Stimulated activated CD4-positive, alpha-beta T cell treated with anti-CD3 and anti-CD28 coated beads, Interleukin-12 subunit alpha, Interleukin-12 subunit beta, amount 100 ng/mL, for 48 hours (primary cell): ENCODE results near the gene FAM83B.
"Not testable (repeated sequence)": the region's sequence is repeated elsewhere in the genome, so short reads cannot be mapped to it uniquely, and the experiment has no call there.

Experiments used
- DNase-seq, 3 donors: peaks; one replicate each; pipeline ENCODE4 v3.0.0-alpha.2; 2020; ENCODE audit warnings: low read depth in 2 of 3, low spot score in 1 of 3

Gene FAM83B, protein sequence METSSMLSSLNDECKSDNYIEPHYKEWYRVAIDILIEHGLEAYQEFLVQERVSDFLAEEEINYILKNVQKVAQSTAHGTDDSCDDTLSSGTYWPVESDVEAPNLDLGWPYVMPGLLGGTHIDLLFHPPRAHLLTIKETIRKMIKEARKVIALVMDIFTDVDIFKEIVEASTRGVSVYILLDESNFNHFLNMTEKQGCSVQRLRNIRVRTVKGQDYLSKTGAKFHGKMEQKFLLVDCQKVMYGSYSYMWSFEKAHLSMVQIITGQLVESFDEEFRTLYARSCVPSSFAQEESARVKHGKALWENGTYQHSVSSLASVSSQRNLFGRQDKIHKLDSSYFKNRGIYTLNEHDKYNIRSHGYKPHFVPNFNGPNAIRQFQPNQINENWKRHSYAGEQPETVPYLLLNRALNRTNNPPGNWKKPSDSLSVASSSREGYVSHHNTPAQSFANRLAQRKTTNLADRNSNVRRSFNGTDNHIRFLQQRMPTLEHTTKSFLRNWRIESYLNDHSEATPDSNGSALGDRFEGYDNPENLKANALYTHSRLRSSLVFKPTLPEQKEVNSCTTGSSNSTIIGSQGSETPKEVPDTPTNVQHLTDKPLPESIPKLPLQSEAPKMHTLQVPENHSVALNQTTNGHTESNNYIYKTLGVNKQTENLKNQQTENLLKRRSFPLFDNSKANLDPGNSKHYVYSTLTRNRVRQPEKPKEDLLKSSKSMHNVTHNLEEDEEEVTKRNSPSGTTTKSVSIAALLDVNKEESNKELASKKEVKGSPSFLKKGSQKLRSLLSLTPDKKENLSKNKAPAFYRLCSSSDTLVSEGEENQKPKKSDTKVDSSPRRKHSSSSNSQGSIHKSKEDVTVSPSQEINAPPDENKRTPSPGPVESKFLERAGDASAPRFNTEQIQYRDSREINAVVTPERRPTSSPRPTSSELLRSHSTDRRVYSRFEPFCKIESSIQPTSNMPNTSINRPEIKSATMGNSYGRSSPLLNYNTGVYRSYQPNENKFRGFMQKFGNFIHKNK

DNA sequence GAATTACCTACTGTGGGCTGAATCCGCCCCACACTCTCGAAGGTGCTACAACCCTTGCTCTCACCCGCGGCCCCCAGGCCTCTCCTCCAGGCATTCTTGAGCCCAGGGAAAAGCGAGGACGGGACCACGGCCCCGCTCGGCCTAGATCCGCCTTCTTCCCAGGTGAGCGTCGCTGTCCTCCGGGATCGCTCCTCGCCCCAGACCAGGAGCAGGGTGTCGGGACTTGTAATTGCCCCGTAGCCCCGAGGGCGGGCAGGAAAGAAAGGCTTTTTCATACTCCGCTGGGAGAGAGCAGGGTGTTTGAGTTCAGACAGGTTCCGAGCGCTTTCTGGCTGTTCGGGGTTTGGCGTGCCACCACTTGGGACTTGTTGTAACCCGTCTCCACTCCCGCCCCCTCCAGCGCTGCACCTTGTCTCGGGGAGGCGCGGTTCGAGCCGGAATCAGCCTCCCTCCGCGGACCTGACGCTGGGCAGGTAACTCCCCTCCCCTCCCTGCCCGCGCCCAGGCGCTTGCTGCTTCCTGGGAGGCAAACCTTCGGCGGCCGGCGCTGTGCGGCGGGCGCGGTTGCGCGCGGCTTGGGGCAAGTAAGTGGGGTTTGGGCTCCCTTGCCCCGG, at the start of gene FAM83B:
FAM83B (plus strand) TSS at position 529 of the 614 bp plus-strand sequence. CDS start 23,476 bp downstream, outside the sequence.
- no peak for DNase-seq

DNA sequence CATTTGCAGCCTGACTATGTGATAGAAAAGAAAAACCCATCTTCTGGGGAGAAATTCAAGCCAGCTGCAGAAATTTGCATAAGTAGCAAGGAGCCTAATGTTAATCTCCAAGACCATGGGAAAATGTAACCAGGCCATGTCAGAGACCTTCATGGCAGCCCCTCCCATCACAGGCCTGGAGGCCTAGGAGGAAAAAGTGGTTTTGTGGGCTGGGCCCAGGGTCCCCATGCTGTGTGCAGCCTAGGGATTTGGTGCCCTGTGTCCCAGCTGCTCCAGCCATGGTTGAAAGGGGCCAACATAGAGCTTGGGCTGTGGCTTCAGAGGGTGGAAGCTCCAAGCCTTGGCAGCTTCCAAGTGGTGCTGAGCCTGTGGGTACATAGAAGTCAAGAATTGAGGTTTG, 49.7 kb upstream of the FAM83B start:
- DNase-seq = not testable (repeated sequence)

DNA sequence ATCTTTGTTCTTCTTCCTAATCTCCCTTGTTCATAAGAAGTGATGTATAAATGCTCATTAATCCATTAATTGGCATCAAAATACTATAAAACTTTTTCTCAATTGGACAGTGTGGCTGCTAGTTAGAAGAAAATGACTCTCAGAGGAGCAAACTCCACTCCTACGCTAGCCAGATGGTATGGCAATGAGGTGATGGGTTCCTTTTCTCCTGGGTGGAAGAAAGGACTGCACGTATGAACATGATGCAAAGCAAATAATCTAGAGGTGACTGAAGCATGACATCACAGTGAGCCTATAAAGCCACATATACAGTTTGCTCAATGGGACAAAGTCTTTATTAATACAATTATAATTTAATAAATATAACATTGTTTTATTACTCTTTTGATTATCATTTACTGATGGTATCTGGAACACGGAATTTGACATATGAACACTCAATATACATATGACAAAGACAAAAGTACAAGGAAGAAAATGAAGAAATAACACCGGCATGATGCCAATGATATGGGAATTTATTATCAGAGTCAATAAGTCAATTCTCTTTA, 46.4 kb upstream of the FAM83B start:
- DNase-seq = no peak

DNA sequence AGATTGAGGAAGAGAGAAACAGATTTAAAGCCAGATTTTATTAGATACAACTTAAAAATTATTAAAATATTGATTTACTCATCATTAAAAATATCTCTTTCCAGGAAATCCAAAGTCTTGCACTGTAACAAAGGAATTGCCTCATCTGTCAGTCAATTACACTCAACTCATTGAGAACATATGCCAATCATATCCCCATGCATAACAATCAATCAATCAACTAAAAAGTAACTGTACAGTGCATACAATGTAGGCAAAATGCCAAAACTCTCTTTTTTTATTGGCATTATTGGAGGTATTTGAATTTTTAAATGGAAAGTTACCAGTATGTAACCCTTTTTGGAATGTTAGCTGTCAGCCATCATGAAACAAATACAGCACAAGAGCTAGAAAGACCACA, 45.3 kb upstream of the FAM83B start:
- no peak for DNase-seq

DNA sequence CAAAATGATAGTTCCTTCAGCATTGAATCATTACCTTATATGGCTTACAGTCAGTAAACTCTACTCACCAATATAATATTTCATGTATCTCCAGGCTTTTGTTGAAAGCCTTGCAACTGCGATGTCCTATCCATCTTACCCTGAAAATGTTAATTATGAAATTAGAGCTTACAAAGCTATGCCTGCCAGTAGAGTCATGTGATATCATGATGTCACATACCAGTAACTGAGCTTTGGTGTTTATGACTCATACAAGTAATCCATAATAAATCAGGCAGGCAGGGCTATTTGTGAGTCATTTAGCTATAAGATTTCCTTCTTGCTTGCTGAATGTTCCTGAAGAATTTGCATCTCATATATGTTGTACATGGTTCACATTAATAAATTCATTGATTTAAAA, 44.9 kb upstream of the FAM83B start:
- no peak for DNase-seq

DNA sequence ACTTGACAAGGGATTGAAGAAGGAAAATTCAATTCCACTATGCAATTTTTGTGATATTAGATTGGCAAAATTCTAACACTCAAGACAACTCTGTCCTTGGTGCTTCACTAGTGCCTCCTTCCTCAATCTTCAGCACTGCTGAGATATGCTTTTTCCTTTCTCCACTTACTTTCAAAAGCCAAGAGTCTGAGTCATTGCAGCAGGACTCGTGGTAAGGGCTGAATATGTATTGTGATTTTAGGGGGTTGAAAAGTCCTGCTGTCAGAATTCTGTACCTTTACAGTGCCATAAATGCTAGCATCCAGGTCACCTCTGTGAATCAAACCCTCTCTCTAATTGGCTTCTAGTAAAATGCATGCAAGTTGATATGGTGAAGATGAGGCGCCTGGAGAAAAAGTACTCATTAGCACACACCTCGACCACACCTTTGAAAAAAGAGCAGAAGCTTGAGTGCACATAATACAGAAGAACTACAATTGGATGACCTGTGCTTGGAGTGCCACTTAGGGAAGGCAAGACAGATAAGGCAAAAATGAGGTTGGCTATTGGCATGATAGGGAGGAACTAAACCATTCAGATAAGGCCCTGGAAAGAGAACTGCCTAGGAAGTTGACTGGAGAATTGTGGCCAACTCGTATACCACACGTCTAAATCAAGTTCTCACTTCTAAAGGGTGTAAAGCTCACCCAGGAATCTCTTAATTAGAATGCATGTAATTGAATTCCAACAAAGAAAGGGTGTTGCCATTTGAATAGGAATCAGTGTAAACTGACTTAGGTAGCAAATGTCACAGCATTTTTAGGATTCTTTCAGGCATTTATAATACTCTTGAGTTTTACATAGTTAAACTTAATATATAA, 43.6 kb upstream of the FAM83B start:
- DNase-seq = no peak

DNA sequence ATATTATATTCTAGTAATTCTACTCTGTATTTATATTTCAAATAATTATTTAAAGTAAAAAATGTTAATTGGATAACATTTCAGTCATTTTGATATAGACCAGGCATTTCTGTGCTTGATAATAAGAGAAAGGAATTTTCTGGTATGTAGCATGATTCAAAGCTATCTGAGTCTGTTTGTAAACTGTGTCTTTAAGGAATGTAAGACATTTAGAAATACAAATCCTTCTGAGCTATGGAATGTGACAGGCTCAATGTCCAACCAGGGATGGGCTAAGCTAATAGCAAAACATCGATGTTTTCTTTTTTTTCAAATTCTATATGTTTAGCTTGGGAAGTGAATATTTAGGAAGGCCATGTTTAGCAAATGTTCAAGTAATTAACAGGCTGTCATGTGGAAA, 41.5 kb upstream of the FAM83B start:
- DNase-seq = no peak

DNA sequence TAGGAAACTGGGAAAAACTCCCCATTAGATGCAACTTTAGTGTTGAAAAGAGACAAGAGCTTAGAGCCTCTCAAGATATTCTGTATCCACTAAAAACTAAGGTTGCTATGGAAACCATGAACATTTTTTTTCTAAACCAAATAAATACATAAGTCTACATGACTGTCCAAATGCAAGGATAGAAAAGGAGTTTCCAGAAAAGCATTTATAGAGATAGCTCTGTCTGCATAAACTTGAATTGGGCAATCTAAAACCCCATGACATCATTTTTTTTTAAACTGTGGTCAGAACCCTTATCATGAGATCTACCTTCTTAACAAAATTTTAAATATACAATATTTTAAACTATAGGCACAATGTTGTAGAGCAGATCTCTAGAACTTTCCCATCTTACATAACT, 36.4 kb upstream of the FAM83B start:
- DNase-seq = no peak

DNA sequence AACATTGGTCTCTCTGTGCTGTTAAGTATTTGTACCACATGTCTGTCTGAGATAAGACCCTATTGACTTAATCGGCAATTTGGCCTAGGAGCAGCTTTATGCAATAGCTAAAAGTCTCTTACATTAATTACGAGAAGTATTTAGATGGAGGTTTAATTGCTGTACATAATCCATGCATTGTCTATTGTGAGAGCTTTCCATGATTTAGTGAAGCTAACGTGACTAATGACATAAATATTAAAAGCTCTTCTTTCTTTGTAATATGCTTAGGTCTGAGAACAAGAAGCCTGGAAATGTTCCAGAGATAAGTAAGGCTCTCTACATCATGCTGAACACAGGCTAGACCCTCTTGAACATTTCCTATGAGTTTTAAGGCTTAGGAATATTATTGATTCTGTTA, 32.7 kb upstream of the FAM83B start:
- no peak for DNase-seq

DNA sequence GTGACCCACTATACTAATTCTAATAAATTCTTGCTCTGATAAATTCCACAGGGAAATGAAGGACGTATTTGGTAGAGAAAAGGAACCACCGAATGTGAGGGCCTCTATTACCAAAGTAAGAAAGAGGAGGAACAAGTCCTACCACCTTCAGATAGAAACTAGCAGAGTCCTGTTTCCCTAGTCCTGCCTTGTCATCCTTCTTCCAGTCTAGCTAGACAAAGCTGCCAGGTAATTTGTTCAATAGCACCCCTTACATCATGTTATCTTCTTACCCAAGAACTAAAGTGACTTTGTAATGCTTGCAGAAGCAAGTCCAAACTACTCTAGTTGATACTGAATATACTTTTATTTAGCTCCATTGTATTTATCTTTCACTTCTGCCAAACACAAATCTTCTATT, 29.3 kb upstream of the FAM83B start:
- no peak for DNase-seq

DNA sequence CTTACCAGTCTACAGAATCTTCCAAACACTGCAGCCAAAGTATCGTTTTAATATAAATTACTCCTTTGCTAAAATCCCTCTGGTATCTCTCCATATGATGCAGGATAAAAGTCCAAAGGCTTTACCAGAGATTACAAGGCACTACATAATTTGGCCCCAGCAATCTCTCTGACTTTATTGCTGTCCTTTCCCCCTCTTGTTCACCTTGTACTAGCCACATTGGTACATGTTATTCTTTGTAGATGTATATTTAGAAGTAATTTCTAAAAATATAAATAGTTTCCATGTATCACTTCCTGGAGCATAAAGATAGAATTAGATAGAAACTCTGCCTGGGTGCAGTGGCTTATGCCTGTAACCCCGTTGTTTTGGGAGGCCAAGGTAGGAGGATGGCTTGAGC, 28.7 kb upstream of the FAM83B start:
- DNase-seq = no peak

DNA sequence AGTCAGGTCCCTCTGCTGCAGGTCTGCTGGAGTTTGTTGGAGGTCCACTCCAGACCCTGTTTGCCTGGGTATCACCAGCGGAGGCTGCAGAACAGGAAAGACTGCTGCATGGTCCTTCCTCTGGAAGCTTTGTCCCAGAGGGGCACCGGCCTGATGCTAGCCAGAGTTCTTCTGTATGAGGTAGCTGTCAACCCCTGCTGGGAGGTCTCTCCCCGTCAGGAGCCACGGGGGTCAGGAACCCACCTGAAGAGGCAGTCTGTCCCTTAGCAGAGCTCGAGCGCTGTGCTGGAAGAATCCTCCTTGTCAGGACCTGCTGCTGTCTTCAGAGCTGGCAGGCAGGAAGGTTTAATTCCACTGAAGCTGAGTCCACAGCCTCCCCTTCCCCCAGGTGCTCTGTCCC, 22.3 kb upstream of the FAM83B start:
- DNase-seq = not testable (repeated sequence)

DNA sequence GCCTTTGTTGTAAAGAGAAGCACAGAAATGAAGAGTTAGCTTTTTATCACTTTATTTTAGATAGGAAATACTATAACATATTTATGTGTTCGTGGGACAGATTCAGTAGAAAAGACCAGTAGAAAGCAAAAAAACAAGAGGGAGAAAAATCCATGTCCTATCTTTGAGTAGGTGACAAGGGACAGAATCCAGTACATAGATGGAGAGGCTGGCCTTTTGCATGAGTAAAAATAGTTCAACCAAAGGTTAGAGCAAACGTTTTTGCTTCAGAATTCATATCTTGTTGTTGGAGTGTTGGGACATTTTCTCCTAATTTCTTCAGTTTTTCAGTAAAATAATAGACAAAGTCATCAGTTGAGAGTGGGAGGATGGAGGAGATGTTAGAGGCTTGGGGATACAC, 19.6 kb upstream of the FAM83B start:
- DNase-seq = no peak

DNA sequence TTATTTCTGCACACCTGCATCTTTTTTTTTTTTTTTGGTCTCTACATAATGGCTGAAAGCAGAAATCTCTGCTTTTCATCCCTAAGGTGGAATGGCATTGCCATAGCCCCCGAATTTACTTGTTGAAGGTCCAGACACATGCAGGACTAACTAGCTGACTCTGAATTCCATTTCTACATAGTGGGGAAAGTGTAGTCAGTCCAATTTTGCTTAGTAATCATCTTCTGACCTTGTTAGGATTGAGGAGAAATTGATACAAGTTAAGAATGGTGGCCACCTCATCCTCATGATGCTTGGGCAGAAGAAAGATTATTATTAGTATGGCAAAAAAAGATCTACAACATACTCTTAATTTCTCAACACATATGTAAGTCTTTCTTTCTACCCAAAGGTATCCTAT, 16.4 kb upstream of the FAM83B start:
- no peak for DNase-seq

DNA sequence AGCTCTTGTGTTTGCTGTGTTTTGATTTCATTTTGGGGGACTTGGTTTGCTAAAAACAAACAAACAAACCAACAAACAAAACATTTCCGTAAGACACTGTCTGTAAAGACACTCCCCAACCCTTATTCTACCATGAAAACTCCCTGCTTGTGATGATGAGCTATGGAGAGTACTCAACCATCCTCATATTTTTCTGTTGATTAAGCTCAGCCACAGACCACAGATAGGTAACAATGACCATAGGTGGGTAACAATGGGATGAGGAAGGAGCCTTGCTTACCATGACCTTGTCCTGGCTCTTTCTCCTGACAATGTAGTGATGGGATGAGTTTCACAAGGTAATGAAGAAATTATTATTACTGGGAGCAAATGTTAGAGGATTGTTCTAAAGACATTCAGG, 11.4 kb upstream of the FAM83B start:
- no peak for DNase-seq

DNA sequence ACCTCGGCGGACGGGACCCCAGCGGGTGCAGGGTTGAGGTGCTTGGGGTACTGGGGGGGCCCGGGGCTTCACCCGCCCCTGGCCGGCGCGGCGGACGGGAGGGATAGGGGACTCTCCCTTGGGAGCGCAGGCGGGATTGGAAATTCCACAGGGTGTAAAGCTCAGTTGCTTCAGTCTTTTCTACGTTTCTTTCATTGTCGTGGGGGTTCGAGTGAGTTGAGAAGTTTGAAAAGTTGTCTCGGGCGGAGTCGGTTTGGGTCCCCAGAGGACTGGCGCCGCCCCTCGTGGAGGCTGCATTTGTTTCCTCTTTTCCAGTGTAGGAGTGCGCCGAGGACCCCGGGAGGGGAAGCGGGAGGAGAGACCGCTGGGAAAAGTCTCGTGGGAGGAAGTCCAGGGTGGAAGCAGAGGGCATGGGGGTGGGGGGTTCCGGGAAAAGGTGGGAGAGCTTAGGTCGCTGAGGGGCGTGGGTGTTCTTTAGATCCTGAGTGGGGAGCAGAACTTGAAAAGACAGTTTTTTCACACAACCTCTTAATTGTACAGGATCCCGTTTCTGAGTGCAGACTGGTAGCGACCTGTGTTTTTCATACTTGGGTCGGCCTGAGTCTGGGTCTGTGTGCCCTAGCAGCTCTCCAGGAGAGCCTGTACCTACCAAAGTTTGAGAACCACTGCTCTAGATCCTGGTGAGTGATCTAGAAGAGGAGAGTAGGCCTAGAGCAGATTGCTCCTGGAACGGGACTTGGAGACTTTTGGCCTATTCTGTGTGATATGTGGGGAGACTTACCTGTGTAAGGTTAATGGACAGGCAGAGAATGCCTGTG, 495 bp downstream of the FAM83B start:
- no peak for DNase-seq

DNA sequence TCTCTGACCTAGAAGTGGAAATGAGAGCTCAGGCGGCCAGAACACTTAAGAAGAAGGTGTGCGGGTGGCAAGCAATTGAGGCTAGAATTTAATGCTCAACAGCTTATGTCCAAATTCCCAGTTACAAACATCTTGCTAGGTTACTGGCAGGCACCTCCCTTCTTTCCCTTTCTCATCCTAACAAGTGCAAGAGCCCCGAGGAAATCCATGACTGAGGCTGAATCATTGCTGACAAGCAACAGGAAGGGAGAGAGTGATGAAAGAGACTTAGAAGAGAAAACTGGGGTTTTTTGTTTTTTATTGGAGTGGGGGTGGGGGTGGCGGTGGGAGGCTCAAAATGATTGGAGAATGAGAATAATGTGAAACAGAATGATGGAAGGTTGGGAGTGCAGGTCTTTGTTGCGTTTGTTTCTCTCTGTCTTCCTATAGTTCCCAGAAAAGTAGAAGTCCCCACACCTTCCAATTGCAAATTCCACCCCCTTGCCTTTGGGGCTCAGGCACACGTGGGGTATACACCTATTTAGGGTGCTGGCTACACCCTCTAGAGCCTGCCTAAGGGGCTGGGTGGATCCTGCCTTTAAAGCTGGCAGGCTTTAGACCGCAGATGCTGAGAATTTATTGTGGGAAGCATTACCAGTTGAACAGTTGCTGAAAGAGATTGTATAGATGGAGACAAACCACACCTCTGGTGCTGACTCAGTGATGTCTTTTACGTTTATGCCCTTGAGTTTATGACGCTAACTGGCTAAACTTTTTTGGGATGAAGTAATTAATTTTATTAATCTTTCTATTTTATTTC, 1.4 kb downstream of the FAM83B start:
- no peak for DNase-seq

DNA sequence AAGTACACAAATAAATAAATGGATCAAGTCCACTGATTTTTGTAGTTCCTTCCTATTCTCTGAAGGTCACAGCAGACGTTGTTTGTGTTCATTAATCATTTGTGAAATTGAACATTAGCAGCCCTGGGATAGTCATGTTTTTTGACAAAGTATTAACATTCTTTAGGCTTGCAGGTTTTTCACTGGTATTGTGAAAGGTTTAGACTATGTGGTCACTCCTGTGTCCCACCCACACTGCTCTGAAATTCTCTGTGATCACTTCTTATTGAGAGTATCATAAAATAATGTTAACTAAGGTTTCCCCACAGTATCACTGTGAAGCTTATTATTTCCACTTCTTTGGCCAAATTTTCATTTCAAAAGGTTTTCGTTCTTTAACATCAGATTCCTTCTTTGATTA, 3.5 kb downstream of the FAM83B start:
- no peak for DNase-seq

DNA sequence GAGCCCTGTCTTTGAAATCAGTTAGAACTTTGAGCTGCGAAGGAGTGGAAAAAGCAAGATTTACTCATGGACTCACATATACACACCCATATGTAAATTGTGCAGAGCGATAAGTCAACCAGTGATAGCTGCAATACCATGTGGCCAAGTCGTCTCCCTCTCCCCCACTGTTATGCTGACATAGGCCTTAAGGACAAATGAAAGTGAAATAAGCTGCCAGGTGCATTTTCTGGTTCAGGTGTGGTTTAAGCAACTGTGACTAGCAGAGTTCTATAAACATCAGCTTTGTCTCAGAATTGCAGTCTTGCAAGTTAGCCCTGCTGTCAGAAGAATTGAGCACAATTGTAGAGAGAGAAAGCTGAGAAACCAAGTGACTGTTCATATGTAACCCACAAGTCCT, 9.6 kb downstream of the FAM83B start:
- DNase-seq = no peak
